Neuronal stem cell (in vitro differentiated cells): ENCODE data around the gene CUBN.

Experiments
- DNase-seq: peaks from one replicate; pipeline ENCODE4 v3.0.0-alpha.2; 2013; ENCODE audit warnings: low spot score
- H2AFZ ChIP-seq: one replicate; pipeline ENCODE4 v1.6.1; 2013; ENCODE audit warnings: mild to moderate bottlenecking, low read length, inconsistent platforms
- H2AK5ac ChIP-seq: 2 replicates; pipeline ENCODE4 v1.6.1; 2013; ENCODE audit warnings: low read depth, mild to moderate bottlenecking, inconsistent platforms, low read length, moderate library complexity, mixed read lengths
- H2BK120ac ChIP-seq: 2 replicates; pipeline ENCODE4 v1.6.1; 2013; ENCODE audit warnings: low read depth, mild to moderate bottlenecking, inconsistent platforms, low read length, moderate library complexity, mixed read lengths
- H2BK12ac ChIP-seq: one replicate; pipeline ENCODE4 v1.6.1; 2013; ENCODE audit warnings: low read length, inconsistent platforms
- H2BK15ac ChIP-seq: 2 replicates; pipeline ENCODE4 v1.6.1; 2013; ENCODE audit warnings: mild to moderate bottlenecking, low read length, inconsistent platforms, mixed read lengths
- H2BK5ac ChIP-seq: one replicate; pipeline ENCODE4 v1.6.1; 2013; ENCODE audit warnings: inconsistent platforms, mild to moderate bottlenecking, low read length, moderate library complexity
- H3K14ac ChIP-seq: one replicate; pipeline ENCODE4 v1.6.1; 2013; ENCODE audit warnings: low read length, inconsistent platforms
- H3K18ac ChIP-seq: 2 replicates; pipeline ENCODE4 v1.6.1; 2013; ENCODE audit warnings: low read length, inconsistent platforms
- H3K23ac ChIP-seq: 2 replicates; pipeline ENCODE4 v1.6.1; 2013; ENCODE audit warnings: low read depth, mild to moderate bottlenecking, mixed read lengths, low read length, inconsistent platforms; ENCODE audit not compliant: poor library complexity
- H3K27ac ChIP-seq: replicated peaks from 3 replicates; pipeline ENCODE4 v1.5.1; 2013; ENCODE audit warnings: low read length, inconsistent platforms
- H3K27me3 ChIP-seq, 3 experiments: 2 replicates each; pipeline ENCODE4 v1.6.1; 2013; ENCODE audit warnings: low read length in 3 of 3, mild to moderate bottlenecking in 2 of 3, inconsistent platforms in 1 of 3, low read depth in 1 of 3, mixed read lengths in 1 of 3, moderate library complexity in 1 of 3; ENCODE audit not compliant: control insufficient read depth in 3 of 3, insufficient read depth in 3 of 3
- H3K36me3 ChIP-seq, 2 donors: replicated peaks in 1 of 2; 2 replicates each; pipeline ENCODE4 v1.6.1; 2013; ENCODE audit warnings: low read length in 2 of 2; ENCODE audit not compliant: control insufficient read depth in 2 of 2, insufficient read depth in 2 of 2
- H3K4ac ChIP-seq: 2 replicates; pipeline ENCODE4 v1.6.1; 2013; ENCODE audit warnings: inconsistent platforms, mild to moderate bottlenecking, low read length, moderate library complexity
- H3K4me1 ChIP-seq, 2 donors: 1 replicate in 1 of 2; 2 replicates in 1 of 2; pipeline ENCODE4 v1.6.1; 2013; ENCODE audit warnings: low read length in 2 of 2, low read depth in 1 of 2; ENCODE audit not compliant: control insufficient read depth in 2 of 2, insufficient read depth in 1 of 2
- H3K4me2 ChIP-seq: one replicate; pipeline ENCODE4 v1.6.1; 2013; ENCODE audit warnings: mild to moderate bottlenecking, low read length, inconsistent platforms; ENCODE audit not compliant: insufficient read depth, poor library complexity, severe bottlenecking
- H3K4me3 ChIP-seq, 2 donors: 2 replicates each; pipeline ENCODE4 v1.5.1; 2013; ENCODE audit warnings: low read length in 2 of 2, mild to moderate bottlenecking in 2 of 2, inconsistent platforms in 1 of 2, moderate library complexity in 1 of 2
- H3K79me1 ChIP-seq: one replicate; pipeline ENCODE4 v1.6.1; 2013; ENCODE audit warnings: low read depth, mild to moderate bottlenecking, inconsistent platforms, low read length, moderate library complexity
- H3K9ac ChIP-seq: one replicate; pipeline ENCODE4 v1.6.1; 2013; ENCODE audit warnings: mild to moderate bottlenecking, low read depth, low read length, inconsistent platforms; ENCODE audit not compliant: poor library complexity
- H3K9me3 ChIP-seq, 2 donors: replicated peaks in 1 of 2; 2 replicates each; pipeline versions ENCODE3 to v1.6.1; 2013; ENCODE audit warnings: low read length in 2 of 2, mild to moderate bottlenecking in 2 of 2, inconsistent platforms in 1 of 2, low read depth in 1 of 2, mixed read lengths in 1 of 2, moderate library complexity in 1 of 2; ENCODE audit not compliant: control insufficient read depth in 2 of 2, insufficient read depth in 1 of 2
- H4K8ac ChIP-seq: one replicate; pipeline ENCODE4 v1.6.1; 2013; ENCODE audit warnings: low read depth, mild to moderate bottlenecking, inconsistent platforms, low read length, moderate library complexity
- H4K91ac ChIP-seq: one replicate; pipeline ENCODE4 v1.6.1; 2013; ENCODE audit warnings: low read length, low read depth, mild to moderate bottlenecking, inconsistent platforms; ENCODE audit not compliant: poor library complexity
- WGBS, 2 donors: extraction: QIAGEN DNeasy Blood & Tissue Kit; methylation state at CpG; one replicate each; pipeline ENCODE4 v1.1.7; 2013; ENCODE audit warnings: missing lambda C conversion rate in 2 of 2, mixed read lengths in 1 of 2; ENCODE audit not compliant: insufficient read length in 2 of 2, insufficient replicate concordance in 1 of 2; ENCODE audit errors: extremely low coverage in 2 of 2; 5-methylcytosine and 5-hydroxymethylcytosine counted together

The CUBN gene

GRCh38 chr10:16816830-16817124 is 312.8 kb downstream of the CUBN start:
- H3K4me3 ChIP-seq: peak overlapping the region; percentile 68 to 91
- peaks cover 3 to 5% of the 10 kb centered on the region in 2 donors for H3K4me1 ChIP-seq
- WGBS, 2 donors: no CpG with 5 or more reads among the region's 12 CpGs
- no peak overlapping the region for H3K18ac ChIP-seq
- peaks cover 2% of the 10 kb centered on the region for H3K79me1 ChIP-seq
- DNase-seq: no peak
- peak overlapping the region; percentile 93 for H2AFZ ChIP-seq
- no peak overlapping the region for H2AK5ac ChIP-seq
- H2BK5ac ChIP-seq: no peak overlapping the region
- H3K4ac ChIP-seq: no peak overlapping the region
- H4K8ac ChIP-seq: no peak overlapping the region
- peaks cover 0 to 10% (median 0%) of the 10 kb centered on the region in 3 experiments for H3K27me3 ChIP-seq
- no peak overlapping the region for H2BK120ac ChIP-seq
- no peak overlapping the region for H2BK12ac ChIP-seq
- H3K4me2 ChIP-seq: peak overlapping the region; percentile 78
- no peak overlapping the region for H3K27ac ChIP-seq
- no peaks in the 10 kb centered on the region for H3K36me3 ChIP-seq
- no peak overlapping the region for H3K23ac ChIP-seq
- peaks cover 0 to under 1% of the 10 kb centered on the region in 2 donors for H3K9me3 ChIP-seq
- no peak overlapping the region for H2BK15ac ChIP-seq
- H3K9ac ChIP-seq: peak overlapping the region; percentile 95
- H4K91ac ChIP-seq: no peak overlapping the region
- peak overlapping the region; percentile 42 for H3K14ac ChIP-seq

- H2AK5ac ChIP-seq: no peak overlapping the region
- no peaks in the 10 kb centered on the region for H3K36me3 ChIP-seq
- H3K79me1 ChIP-seq: peaks cover 2% of the 10 kb centered on the region
- H2BK12ac ChIP-seq: no peak overlapping the region
- no peaks in the 10 kb centered on the region for H3K9me3 ChIP-seq
- no peak overlapping the region for H3K9ac ChIP-seq
- no peak overlapping the region for H3K14ac ChIP-seq
- no peak overlapping the region for H3K18ac ChIP-seq
- no peak overlapping the region for H2BK120ac ChIP-seq
- H3K23ac ChIP-seq: no peak overlapping the region
- no CpG with 5 or more reads among the region's 4 CpGs for WGBS, 2 donors
- no peak overlapping the region for H4K91ac ChIP-seq
- H2BK15ac ChIP-seq: no peak overlapping the region
- H3K4ac ChIP-seq: no peak overlapping the region
- no peak overlapping the region for H2BK5ac ChIP-seq
- peaks cover 3 to 5% of the 10 kb centered on the region in 2 donors for H3K4me1 ChIP-seq
- peaks cover 0 to 10% (median 0%) of the 10 kb centered on the region in 3 experiments for H3K27me3 ChIP-seq
- H3K4me3 ChIP-seq: peak overlapping the region in 1 of 2 donors; percentile 68
- DNase-seq: no peak
- no peak overlapping the region for H3K4me2 ChIP-seq
- H2AFZ ChIP-seq: no peak overlapping the region
- H4K8ac ChIP-seq: no peak overlapping the region
- no peak overlapping the region for H3K27ac ChIP-seq
These were observed 313.4 kb downstream of the CUBN start for GRCh38 chr10:16816171-16816570.

- Histone ChIP-seq H2BK15ac (no peak overlapping the region), H3K27ac (no peak overlapping the region), H3K4me3 (no peak overlapping the region), H3K9me3 (no peaks in the 10 kb centered on the region), H4K91ac (no peak overlapping the region), H3K79me1 (peaks cover 2% of the 10 kb centered on the region), H3K18ac (no peak overlapping the region), H2AK5ac (no peak overlapping the region), H3K23ac (no peak overlapping the region), H2BK5ac (no peak overlapping the region), H3K4ac (no peak overlapping the region), H3K9ac (no peak overlapping the region), H2BK120ac (no peak overlapping the region), H3K27me3 (peaks cover 0 to under 1% (median 0%) of the 10 kb centered on the region in 3 experiments), H4K8ac (no peak overlapping the region), H3K4me2 (no peak overlapping the region), H3K36me3 (no peaks in the 10 kb centered on the region), H2BK12ac (no peak overlapping the region), H3K4me1 (peaks cover 3 to 5% of the 10 kb centered on the region in 2 donors), H2AFZ (no peak overlapping the region), H3K14ac (no peak overlapping the region)
- DNase-seq: no peak
- no CpG with 5 or more reads among the region's 3 CpGs for WGBS, 2 donors
These were observed 315.6 kb downstream of the CUBN start for GRCh38 chr10:16814012-16814411.

GRCh38 chr10:16812676-16813075 is 316.9 kb downstream of the CUBN start:
- Histone ChIP-seq H2BK12ac (no peak overlapping the region), H2BK120ac (no peak overlapping the region), H2BK15ac (no peak overlapping the region), H3K14ac (no peak overlapping the region), H2BK5ac (no peak overlapping the region), H3K4me2 (no peak overlapping the region), H3K36me3 (no peaks in the 10 kb centered on the region), H3K4me1 (peaks cover 3% of the 10 kb centered on the region in 2 donors), H3K4me3 (no peak overlapping the region), H3K23ac (no peak overlapping the region), H2AFZ (no peak overlapping the region), H3K4ac (no peak overlapping the region), H3K9me3 (no peaks in the 10 kb centered on the region), H3K18ac (no peak overlapping the region), H3K79me1 (peaks cover 2% of the 10 kb centered on the region), H3K27me3 (no peaks in the 10 kb centered on the region), H2AK5ac (no peak overlapping the region), H3K27ac (no peak overlapping the region), H4K91ac (no peak overlapping the region), H3K9ac (no peak overlapping the region), H4K8ac (no peak overlapping the region)
- no CpG with 5 or more reads among the region's 4 CpGs for WGBS, 2 donors
- no peak for DNase-seq
